GM20000 (cell line): ENCODE data around the gene ATP6V1F.

Experiments
- DNase-seq: peaks from one replicate; pipeline ENCODE4 v3.0.0; 2012; ENCODE audit warnings: low spot score
- CTCF ChIP-seq: IDR thresholded peaks from 2 replicates; pipeline ENCODE4 v1.5.1; 2012; ENCODE audit warnings: mild to moderate bottlenecking, control low read depth; ENCODE audit errors: extremely low read depth, missing control alignments

The ATP6V1F gene

GRCh38 chr7:128873234-128873633, 10.6 kb downstream of the ATP6V1F start:
- no peak for DNase-seq
- TF ChIP-seq CTCF: no peak

- TF ChIP-seq CTCF: no peak
- no peak for DNase-seq
Measured at GRCh38 chr7:128874140-128875031, 11.7 kb downstream of the ATP6V1F start.

GRCh38 chr7:128875523-128875948, 12.9 kb downstream of the ATP6V1F start:
- no peak for DNase-seq
- TF ChIP-seq CTCF: no peak

GRCh38 chr7:128876127-128876526, 13.5 kb downstream of the ATP6V1F start:
- no peak for DNase-seq
- no peak for TF ChIP-seq CTCF

GRCh38 chr7:128876586-128876977, 13.9 kb downstream of the ATP6V1F start:
- DNase-seq: no peak
- TF ChIP-seq CTCF: no peak

GRCh38 chr7:128876978-128877755, 14.5 kb downstream of the ATP6V1F start:
- no peak for TF ChIP-seq CTCF
- no peak for DNase-seq

GRCh38 chr7:128877756-128878120, 15.1 kb downstream of the ATP6V1F start:
- DNase-seq: no peak
- no peak for TF ChIP-seq CTCF
